Erythroblast (primary cell): ENCODE data around the gene WHRN.
A peak's percentile ranks its signal among the peaks of the same experiment; 100 is the strongest.

Source experiments
- DNase-seq, 2 experiments: peaks; one replicate each; lab custom pipeline; 2025; lab: John Stamatoyannopoulos, UW
- GATA1 ChIP-seq: IDR thresholded peaks from 2 replicates; pipeline ENCODE4 v1.6.1; 2011; ENCODE audit warnings: low read depth, mild to moderate bottlenecking, control low read depth, low read length, moderate library complexity
- POLR2A ChIP-seq: IDR thresholded peaks from 2 replicates; pipeline ENCODE4 v1.6.1; 2011; ENCODE audit warnings: mild to moderate bottlenecking, low read length

The WHRN gene

GRCh38 chr9:114505187-114506081, at the start of gene WHRN:
Gene WHRN (minus strand): TSS chr9:114505473. CDS start chr9:114504801, 672 bp downstream.
- TF ChIP-seq POLR2A (no peak), GATA1 (no peak)
- peak; percentile 21 to 27 for DNase-seq

- no peak for DNase-seq
- TF ChIP-seq GATA1 (no peak), POLR2A (no peak)
Observed at GRCh38 chr9:114553202-114553601, 47.9 kb upstream of the WHRN start.

- TF ChIP-seq GATA1 (no peak), POLR2A (no peak)
- DNase-seq, result no peak
Observed at GRCh38 chr9:114552706-114553105, 47.4 kb upstream of the WHRN start.

- TF ChIP-seq GATA1, result no peak
- TF ChIP-seq POLR2A, result no peak
- peak in 1 of 2 experiments; percentile 40 for DNase-seq
Observed at GRCh38 chr9:114551750-114552685, 46.7 kb upstream of the WHRN start.

GRCh38 chr9:114549697-114550330, 44.5 kb upstream of the WHRN start:
- TF ChIP-seq POLR2A (no peak), GATA1 (no peak)
- DNase-seq, result no peak

GRCh38 chr9:114546851-114547250, 41.6 kb upstream of the WHRN start:
- DNase-seq, result no peak
- TF ChIP-seq GATA1 (no peak), POLR2A (no peak)

GRCh38 chr9:114545055-114545454, 39.8 kb upstream of the WHRN start:
- no peak for TF ChIP-seq GATA1
- TF ChIP-seq POLR2A, result no peak

GRCh38 chr9:114539701-114540380, 34.6 kb upstream of the WHRN start:
- no peak for TF ChIP-seq POLR2A
- no peak for TF ChIP-seq GATA1
- no peak for DNase-seq

More at GRCh38 chr9:114545055-114545454, 39.8 kb upstream of the WHRN start:
- DNase-seq, result no peak

GRCh38 chr9:114538241-114538640, 33.0 kb upstream of the WHRN start:
- TF ChIP-seq POLR2A, result no peak
- TF ChIP-seq GATA1, result no peak
- DNase-seq, result peak in 1 of 2 experiments; percentile 9

- no peak for TF ChIP-seq GATA1
- no peak for TF ChIP-seq POLR2A
- no peak for DNase-seq
Observed at GRCh38 chr9:114532561-114533237, 27.4 kb upstream of the WHRN start.

- no peak for TF ChIP-seq POLR2A
- no peak for TF ChIP-seq GATA1
- no peak for DNase-seq
Observed at GRCh38 chr9:114529285-114529684, 24.0 kb upstream of the WHRN start.

- no peak for TF ChIP-seq POLR2A
- TF ChIP-seq GATA1, result no peak
- DNase-seq, result no peak
Observed at GRCh38 chr9:114526807-114527206, 21.5 kb upstream of the WHRN start.
